Stimulated activated CD8-positive, alpha-beta memory T cell treated with anti-CD3 and anti-CD28 coated beads, Interleukin-4, amount 100 ng/mL, for 48 hours (primary cell): ENCODE results near the gene DUSP2.

Source experiments
- DNase-seq: peaks from one replicate; pipeline ENCODE4 v3.0.0-alpha.2; 2020

DUSP2 gene

GRCh38 chr2:96145036-96145847, at the start of gene DUSP2:
TSS of gene DUSP2 (minus strand) at chr2:96145440. CDS start at chr2:96145354, 86 bp downstream.
- peak; percentile 95 for DNase-seq

DNA sequence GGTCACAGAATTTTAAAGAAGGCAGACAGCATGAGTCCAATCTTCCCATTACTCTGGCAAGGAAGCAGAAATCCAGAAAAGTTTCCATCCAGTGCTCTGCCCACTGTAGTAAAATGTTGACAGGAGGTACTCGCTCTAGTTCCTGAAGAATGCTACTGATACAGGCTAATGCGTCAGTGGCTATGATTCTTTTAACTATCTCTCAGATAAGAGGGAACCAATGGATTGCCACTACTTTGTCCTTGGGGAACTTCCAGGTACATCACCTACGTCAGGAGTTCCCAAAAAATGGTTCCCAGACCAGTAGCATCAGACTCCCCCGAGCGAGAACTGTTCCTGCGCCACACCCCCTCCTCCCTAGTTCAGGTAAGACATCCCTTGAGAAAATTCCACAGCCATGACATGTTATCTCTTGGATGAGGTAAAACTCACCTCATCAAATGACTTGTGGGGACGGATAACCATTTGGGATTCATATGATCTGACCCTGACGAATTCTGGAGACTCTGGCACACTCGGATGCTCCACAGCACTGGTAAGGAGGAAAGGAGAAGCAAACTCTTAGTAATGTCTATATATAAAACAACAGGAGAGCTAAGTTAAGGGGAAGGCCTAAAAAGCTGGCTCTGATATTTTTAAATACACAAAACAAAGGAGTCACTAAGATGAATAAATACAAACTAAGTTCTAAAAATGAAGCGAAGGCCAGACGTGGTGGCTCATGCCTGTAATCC, 46.9 kb upstream of the DUSP2 start:
- DNase-seq = no peak

- no peak for DNase-seq
Measured at GRCh38 chr2:96188821-96189526, 43.7 kb upstream of the DUSP2 start.

GRCh38 chr2:96186562-96186961, 41.3 kb upstream of the DUSP2 start:
- DNase-seq = no peak

DNA sequence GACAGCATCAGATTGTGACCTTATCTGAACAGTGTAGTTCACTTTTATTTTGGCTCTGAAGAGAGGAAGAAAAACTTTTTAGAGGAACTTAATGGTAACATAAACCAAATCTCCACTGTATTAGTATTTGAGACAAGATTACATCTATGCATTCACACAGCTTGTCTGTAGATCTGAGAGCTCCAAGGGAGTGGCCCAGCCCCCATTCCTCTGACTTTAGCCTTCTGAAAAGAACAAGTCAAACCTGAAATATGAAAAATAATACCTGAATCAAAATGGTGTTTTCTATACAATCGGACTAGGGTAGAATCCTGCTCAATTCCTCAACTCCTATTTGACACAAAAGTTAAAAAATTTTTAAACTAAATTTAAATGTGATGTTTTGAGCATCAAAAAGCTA, 40.3 kb upstream of the DUSP2 start:
- DNase-seq = no peak

DNA sequence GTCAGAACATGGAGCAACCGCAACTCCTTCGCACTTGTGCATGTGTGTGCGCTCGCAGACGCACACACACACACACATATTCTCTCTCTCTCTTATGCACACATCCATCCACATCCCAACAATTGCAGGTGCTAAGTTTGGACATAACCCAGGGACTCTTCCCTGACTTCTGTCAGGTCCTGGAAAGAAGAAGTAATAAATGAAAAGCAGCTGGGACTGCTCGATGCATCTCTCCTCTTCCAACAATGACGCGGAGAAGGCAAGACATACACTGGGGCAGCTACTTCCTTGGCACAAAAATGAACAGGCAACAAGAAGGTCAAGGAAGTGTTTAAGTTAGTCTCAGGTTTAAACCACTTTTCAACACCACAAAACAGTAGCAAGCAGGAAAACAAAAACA, 39.7 kb upstream of the DUSP2 start:
- no peak for DNase-seq

DNA sequence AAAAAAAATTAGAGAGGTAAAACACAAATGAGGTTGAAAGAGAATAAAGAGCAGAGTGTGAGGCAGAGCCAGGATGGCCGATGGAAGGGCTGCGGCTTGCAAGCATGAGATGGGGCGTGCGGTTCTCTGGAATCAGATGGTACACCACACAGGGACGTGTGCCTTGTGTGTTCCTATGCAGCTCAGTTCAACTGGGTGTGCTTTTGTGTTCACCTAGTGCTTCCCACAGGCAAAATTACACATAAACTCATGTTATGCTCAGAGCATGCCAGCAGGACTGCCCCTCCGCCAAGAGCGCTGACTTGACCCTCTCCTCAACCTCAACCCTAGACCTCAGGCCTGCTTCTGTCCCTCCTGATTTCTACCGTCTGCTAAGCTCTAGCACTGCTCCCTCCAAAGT, 38.9 kb upstream of the DUSP2 start:
- no peak for DNase-seq

DNA sequence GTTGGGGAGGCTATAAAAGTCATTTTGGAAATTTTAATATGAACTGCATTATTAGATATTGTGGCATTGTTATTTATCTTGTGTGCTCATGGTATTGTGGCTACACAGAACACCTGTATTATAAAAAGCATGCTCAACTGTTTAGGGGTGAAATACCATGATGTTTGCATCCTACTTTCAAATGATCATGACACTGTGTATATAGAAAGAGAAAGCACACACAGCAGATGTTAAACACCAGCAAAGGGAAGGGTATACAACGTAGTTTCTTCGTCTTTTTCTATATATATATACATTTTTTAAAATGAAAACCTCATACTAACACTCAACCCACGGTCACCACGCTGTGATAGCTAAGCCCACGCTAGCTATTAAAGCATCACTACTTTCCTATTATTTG, 36.3 kb upstream of the DUSP2 start:
- DNase-seq = no peak

GRCh38 chr2:96180521-96180920, 35.3 kb upstream of the DUSP2 start:
- no peak for DNase-seq

- DNase-seq = no peak
Measured at GRCh38 chr2:96180002-96180401, 34.8 kb upstream of the DUSP2 start.

GRCh38 chr2:96176661-96177060, 31.4 kb upstream of the DUSP2 start:
- DNase-seq = no peak

GRCh38 chr2:96175951-96176350, 30.7 kb upstream of the DUSP2 start:
- no peak for DNase-seq

GRCh38 chr2:96174251-96175144, 29.3 kb upstream of the DUSP2 start:
- peak; percentile 93 for DNase-seq

DNA sequence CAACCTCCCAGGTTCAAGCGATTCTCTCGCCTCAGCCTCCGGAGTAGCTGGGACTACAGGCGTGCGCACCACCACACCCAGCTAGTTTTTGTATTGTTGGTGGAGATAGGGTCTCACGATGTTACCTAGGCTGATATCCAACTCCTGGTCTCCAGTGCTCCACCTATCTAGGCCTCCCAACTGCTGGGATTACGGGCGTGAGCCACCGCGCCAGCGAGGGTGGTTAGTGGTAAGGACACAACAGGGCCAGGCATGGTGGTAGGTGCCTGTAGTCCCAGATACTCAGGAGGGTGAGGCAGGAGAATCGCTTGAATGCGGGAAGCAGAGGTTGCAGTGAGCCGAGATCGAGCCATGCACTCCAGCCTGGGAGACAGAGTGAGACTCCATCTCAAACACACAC, 26.6 kb upstream of the DUSP2 start:
- DNase-seq = no peak

DNA sequence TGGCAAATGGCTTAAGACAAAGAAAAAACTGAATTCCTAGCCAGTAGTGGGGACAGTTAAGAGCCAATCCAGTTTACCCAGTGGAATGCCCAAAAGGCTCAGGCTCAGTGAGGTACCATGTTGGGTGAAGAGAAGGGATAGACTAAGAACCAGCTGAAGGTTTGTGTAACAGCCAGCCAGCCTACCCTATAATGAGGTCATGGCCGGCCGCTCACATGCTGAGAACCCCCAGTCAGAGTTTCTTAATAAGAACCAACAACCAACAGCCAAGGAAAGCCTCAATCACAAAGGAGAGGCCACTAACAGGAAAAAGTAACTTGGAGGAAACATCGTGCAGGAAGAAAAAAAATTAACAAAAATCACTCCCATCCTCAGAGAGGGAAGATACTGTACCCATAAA, 25.4 kb upstream of the DUSP2 start:
- no peak for DNase-seq

GRCh38 chr2:96169868-96170507, 24.7 kb upstream of the DUSP2 start:
- no peak for DNase-seq

GRCh38 chr2:96167407-96168013, 22.3 kb upstream of the DUSP2 start:
- no peak for DNase-seq

- peak; percentile 83 for DNase-seq
Measured at GRCh38 chr2:96164459-96165184, 19.4 kb upstream of the DUSP2 start.

DNA sequence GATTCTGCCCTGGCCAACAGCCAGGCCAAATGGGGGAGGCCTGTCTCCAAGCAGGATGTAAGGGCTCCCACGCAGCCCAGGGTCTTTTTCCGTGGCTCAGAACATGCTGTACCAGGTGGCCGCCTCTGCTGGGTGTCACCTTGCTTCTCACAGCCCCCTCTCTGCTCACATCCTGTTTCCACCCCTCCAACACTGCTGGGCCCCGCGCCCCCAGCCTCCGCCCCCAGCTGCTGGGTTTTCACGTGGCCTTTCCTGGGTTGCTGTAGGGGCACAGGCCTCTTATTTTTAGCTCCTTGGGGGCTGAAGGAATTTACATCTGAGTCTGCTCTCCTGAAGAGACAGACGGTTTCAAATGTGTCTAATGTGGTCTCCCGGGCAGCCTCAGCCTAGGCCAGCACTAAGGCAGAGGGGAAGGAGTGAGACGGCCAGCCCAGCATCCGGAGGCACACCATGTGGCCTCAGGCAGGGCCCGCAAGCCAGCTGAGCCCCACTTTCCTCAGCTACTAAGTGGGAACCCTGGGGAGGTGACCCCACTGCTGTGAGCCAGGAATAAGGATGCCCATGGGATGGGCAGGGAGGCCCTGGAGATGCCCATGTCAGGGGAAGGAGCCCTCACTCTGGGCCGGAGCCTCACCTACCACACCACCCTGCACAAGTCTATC, 18.7 kb upstream of the DUSP2 start:
- peak; percentile 91 for DNase-seq

GRCh38 chr2:96163415-96163767, 18.2 kb upstream of the DUSP2 start:
- no peak for DNase-seq

- DNase-seq = no peak
Measured at GRCh38 chr2:96161898-96162297, 16.7 kb upstream of the DUSP2 start.
